K562 (cell line): ENCODE measurements around the gene FBXW2. TPM values are rescaled to one million over a fixed set of nuclear protein-coding genes. Genes with fewer than 3 reads are reported as not detected.

Experiments used
- BACH1 ChIP-seq: fragments of 200-800 bp; sonication (Bioruptor generic); IDR thresholded peaks from 2 replicates; pipeline ENCODE4 v1.6.1; 2016; ENCODE audit warnings: missing genetic modification characterization, missing compliant biosample characterization
- CEBPZ ChIP-seq: fragments of 150-350 bp; IDR thresholded peaks from 2 replicates; pipeline ENCODE4 v1.6.1; 2014; ENCODE audit warnings: low read depth, mild to moderate bottlenecking, low read length, borderline replicate concordance
- EP400 ChIP-seq: fragments of 450-650 bp; IDR thresholded peaks from 2 replicates; pipeline ENCODE4 v1.6.1; 2017; ENCODE audit warnings: antibody characterized with exemption, mild to moderate bottlenecking, moderate library complexity
- EZH2 ChIP-seq: IDR thresholded peaks from 2 replicates; pipeline ENCODE4 v1.6.1; 2012; ENCODE audit warnings: low read depth, mild to moderate bottlenecking, inconsistent platforms, low read length, borderline replicate concordance
- FOXP4 ChIP-seq: sonication (generic); formaldehyde crosslinking; IDR thresholded peaks from 2 replicates; pipeline ENCODE4 v1.8.0; 2022; ENCODE audit warnings: mild to moderate bottlenecking, missing genetic modification reagents, borderline replicate concordance
- GATAD2B ChIP-seq: fragments of 450-650 bp; IDR thresholded peaks from 2 replicates; pipeline ENCODE4 v1.6.1; 2017; ENCODE audit warnings: mild to moderate bottlenecking, borderline replicate concordance
- HDGF ChIP-seq: fragments of 450-650 bp; IDR thresholded peaks from 2 replicates; pipeline ENCODE4 v1.6.1; 2016
- MYBL2 ChIP-seq, 2 experiments: fragments of 450-650 bp in 1 of 2; sonication (generic) in 1 of 2; formaldehyde crosslinking in 1 of 2; IDR thresholded peaks; 2 replicates each; pipeline versions ENCODE4 v1.6.1 to v1.8.1; 2017 to 2022; ENCODE audit warnings: borderline replicate concordance in 1 of 2, inconsistent platforms in 1 of 2, low read depth in 1 of 2, mild to moderate bottlenecking in 1 of 2, missing genetic modification reagents in 1 of 2, moderate library complexity in 1 of 2
- PHF21A ChIP-seq: fragments of 450-650 bp; IDR thresholded peaks from 2 replicates; pipeline ENCODE4 v1.6.1; 2017; ENCODE audit warnings: low read depth, borderline replicate concordance
- PYGO2 ChIP-seq: fragments of 450-650 bp; IDR thresholded peaks from 2 replicates; pipeline ENCODE4 v1.6.1; 2016; ENCODE audit warnings: mild to moderate bottlenecking, missing genetic modification characterization, moderate library complexity, missing compliant biosample characterization
- RBFOX2 ChIP-seq: fragments of 200-400 bp; formaldehyde crosslinking; IDR thresholded peaks from 2 replicates; pipeline ENCODE4 v1.6.1; 2017; ENCODE audit warnings: low read depth, mild to moderate bottlenecking, low read length, moderate library complexity
- THRA ChIP-seq: fragments of 450-650 bp; IDR thresholded peaks from 2 replicates; pipeline ENCODE4 v1.6.1; 2017; ENCODE audit warnings: mild to moderate bottlenecking, moderate library complexity
- ZBTB33 ChIP-seq: sonication (generic); formaldehyde crosslinking; IDR thresholded peaks from 2 replicates; pipeline ENCODE4 v1.8.1; 2023; ENCODE audit warnings: mild to moderate bottlenecking, missing genetic modification reagents
- ZNF23 ChIP-seq: fragments of 250-450 bp; sonication (Bioruptor Pico); IDR thresholded peaks from 2 replicates; pipeline ENCODE4 v1.4.0; 2020; ENCODE audit warnings: mild to moderate bottlenecking
- ZNF232 ChIP-seq: sonication (generic); formaldehyde crosslinking; IDR thresholded peaks from 2 replicates; pipeline ENCODE4 v1.8.0; 2022; ENCODE audit warnings: mild to moderate bottlenecking, missing genetic modification reagents
- polyA plus RNA-seq, 8 experiments: library from polyadenylated mRNA; depleted of rRNA in 4 of 8; stranded (reverse) in 5 of 8; unstranded in 3 of 8; fragments of >200 nt; fragmentation: Nextera tagmentation in 2 of 8; fragmentation: Illumina TruSeq in 1 of 8; extraction: Ambion mirVana in 2 of 8; extraction: Trizol in 1 of 8; gene quantifications; 2 replicates each; pipeline versions ENCODE4 v1.2.1 to v1.2.3, GENCODE V29; 2011 to 2014; ENCODE audit warnings: inconsistent platforms in 1 of 8, missing spikeins in 1 of 8
- total RNA-seq, 7 experiments: library from RNA; depleted of rRNA in 6 of 7; stranded (reverse); fragments of >200 nt in 6 of 7; fragmentation: Illumina TruSeq in 2 of 7; extraction: Trizol in 2 of 7; gene quantifications; 2 replicates each; pipeline versions ENCODE4 v1.2.1 to v1.2.3, GENCODE V29; 2011 to 2021; ENCODE audit warnings: low replicate concordance in 1 of 7

The FBXW2 gene
- total and polyA plus RNA-seq, 9 of the 15 experiments (the other 6 are each of a cell fraction or from before 2014, with no cell fraction given): 2.5 to 57.8 (median 28.1) TPM

- TF ChIP-seq GATAD2B: peak; percentile 85
- TF ChIP-seq PYGO2: no peak
- TF ChIP-seq EP400: peak; percentile 97
- TF ChIP-seq CEBPZ: no peak
- peak; percentile 11; the same call in 1 of the 2 replicates for TF ChIP-seq ZBTB33 (CRISPR knock-in tag)
- no peak; the same call in 1 of the 2 replicates for TF ChIP-seq FOXP4 (CRISPR knock-in tag)
- no peak for TF ChIP-seq HDGF
- TF ChIP-seq BACH1 (tag): peak; percentile 64; the same call in 1 of the 2 replicates
- no peak for TF ChIP-seq EZH2
- TF ChIP-seq MYBL2 (IDR thresholded peaks at IDR 0.05; ENCODE audit: low read depth): no peak
- TF ChIP-seq MYBL2 (CRISPR knock-in tag; IDR thresholded peaks at IDR 0.05; ENCODE audit: borderline replicate concordance): no peak
- 0 out of 2 replicates have a peak, but pooled peaks have one; percentile 58 for TF ChIP-seq PHF21A
- no peak for TF ChIP-seq THRA
- TF ChIP-seq RBFOX2: peak; percentile 99
- TF ChIP-seq ZNF23 (CRISPR knock-in tag): 0 out of 2 replicates have a peak, but pooled peaks have one; percentile 34
- peak; percentile 67 for TF ChIP-seq ZNF232
These were observed at the start of gene FBXW2 (continued) for GRCh38 chr9:120792898-120793765.
